Measurements from ENCODE around the gene GREB1.

The GREB1 gene

GRCh38 chr2:11598228-11598731 lies 64.4 kb downstream of the GREB1 start:
- H3K4me1 ChIP-seq (ENCODE audit: control insufficient read depth, insufficient read depth, low read length): no peaks in the 10 kb centered on the region
- H3K9ac ChIP-seq (ENCODE audit: low read length): no peak overlapping the region
- H3K4me3 ChIP-seq (ENCODE audit: low read depth, low read length): no peak overlapping the region
- H3K9me3 ChIP-seq (ENCODE audit: control insufficient read depth, insufficient read depth, low read depth, low read length): no peaks in the 10 kb centered on the region
- H3K27ac ChIP-seq (ENCODE audit: low read depth, low read length): no peak overlapping the region
- H3K36me3 ChIP-seq (ENCODE audit: control insufficient read depth, insufficient read depth, low read length): peaks cover 69% of the 10 kb centered on the region
- H3K27me3 ChIP-seq (ENCODE audit: control insufficient read depth, insufficient read depth, low read length): no peaks in the 10 kb centered on the region

GRCh38 chr2:11602563-11603204 lies 68.8 kb downstream of the GREB1 start:
- Histone ChIP-seq H3K4me3 (ENCODE audit: low read depth, low read length) (no peak overlapping the region), H3K27ac (ENCODE audit: low read depth, low read length) (no peak overlapping the region), H3K36me3 (ENCODE audit: control insufficient read depth, insufficient read depth, low read length) (peaks cover 69% of the 10 kb centered on the region), H3K9me3 (ENCODE audit: control insufficient read depth, insufficient read depth, low read depth, low read length) (no peaks in the 10 kb centered on the region), H3K9ac (ENCODE audit: low read length) (no peak overlapping the region), H3K27me3 (ENCODE audit: control insufficient read depth, insufficient read depth, low read length) (no peaks in the 10 kb centered on the region), H3K4me1 (ENCODE audit: control insufficient read depth, insufficient read depth, low read length) (no peaks in the 10 kb centered on the region)

GRCh38 chr2:11610624-11611242 lies 76.9 kb downstream of the GREB1 start:
- no peak overlapping the region for H3K27ac ChIP-seq (ENCODE audit: low read depth, low read length)
- H3K36me3 ChIP-seq (ENCODE audit: control insufficient read depth, insufficient read depth, low read length): peaks cover 61% of the 10 kb centered on the region
- no peaks in the 10 kb centered on the region for H3K4me1 ChIP-seq (ENCODE audit: control insufficient read depth, insufficient read depth, low read length)
- no peak overlapping the region for H3K4me3 ChIP-seq (ENCODE audit: low read depth, low read length)
- H3K9ac ChIP-seq (ENCODE audit: low read length): no peak overlapping the region
- no peaks in the 10 kb centered on the region for H3K9me3 ChIP-seq (ENCODE audit: control insufficient read depth, insufficient read depth, low read depth, low read length)
- no peaks in the 10 kb centered on the region for H3K27me3 ChIP-seq (ENCODE audit: control insufficient read depth, insufficient read depth, low read length)

GRCh38 chr2:11611251-11611650 lies 77.4 kb downstream of the GREB1 start:
- H3K27me3 ChIP-seq (ENCODE audit: control insufficient read depth, insufficient read depth, low read length): no peaks in the 10 kb centered on the region
- H3K4me1 ChIP-seq (ENCODE audit: control insufficient read depth, insufficient read depth, low read length): no peaks in the 10 kb centered on the region
- H3K9me3 ChIP-seq (ENCODE audit: control insufficient read depth, insufficient read depth, low read depth, low read length): no peaks in the 10 kb centered on the region
- H3K9ac ChIP-seq (ENCODE audit: low read length): no peak overlapping the region
- H3K4me3 ChIP-seq (ENCODE audit: low read depth, low read length): no peak overlapping the region
- H3K27ac ChIP-seq (ENCODE audit: low read depth, low read length): no peak overlapping the region
- H3K36me3 ChIP-seq (ENCODE audit: control insufficient read depth, insufficient read depth, low read length): peaks cover 64% of the 10 kb centered on the region

- Histone ChIP-seq H3K36me3 (ENCODE audit: control insufficient read depth, insufficient read depth, low read length) (peaks cover 77% of the 10 kb centered on the region), H3K9me3 (ENCODE audit: control insufficient read depth, insufficient read depth, low read depth, low read length) (no peaks in the 10 kb centered on the region), H3K27ac (ENCODE audit: low read depth, low read length) (no peak overlapping the region)
These were observed 78.8 kb downstream of the GREB1 start for GRCh38 chr2:11612553-11613215.

GRCh38 chr2:11613297-11613696 lies 79.5 kb downstream of the GREB1 start:
- no peak overlapping the region for H3K27ac ChIP-seq (ENCODE audit: low read depth, low read length)
- no peaks in the 10 kb centered on the region for H3K27me3 ChIP-seq (ENCODE audit: control insufficient read depth, insufficient read depth, low read length)
- no peak overlapping the region for H3K4me3 ChIP-seq (ENCODE audit: low read depth, low read length)
- no peaks in the 10 kb centered on the region for H3K4me1 ChIP-seq (ENCODE audit: control insufficient read depth, insufficient read depth, low read length)
- H3K36me3 ChIP-seq (ENCODE audit: control insufficient read depth, insufficient read depth, low read length): peaks cover 82% of the 10 kb centered on the region
- H3K9ac ChIP-seq (ENCODE audit: low read length): no peak overlapping the region
- H3K9me3 ChIP-seq (ENCODE audit: control insufficient read depth, insufficient read depth, low read depth, low read length): no peaks in the 10 kb centered on the region

More at GRCh38 chr2:11612553-11613215, 78.8 kb downstream of the GREB1 start:
- Histone ChIP-seq H3K27me3 (ENCODE audit: control insufficient read depth, insufficient read depth, low read length) (no peaks in the 10 kb centered on the region), H3K4me3 (ENCODE audit: low read depth, low read length) (no peak overlapping the region), H3K9ac (ENCODE audit: low read length) (no peak overlapping the region), H3K4me1 (ENCODE audit: control insufficient read depth, insufficient read depth, low read length) (no peaks in the 10 kb centered on the region)

- Histone ChIP-seq H3K27me3 (ENCODE audit: control insufficient read depth, insufficient read depth, low read length) (no peaks in the 10 kb centered on the region), H3K9ac (ENCODE audit: low read length) (no peak overlapping the region), H3K4me3 (ENCODE audit: low read depth, low read length) (no peak overlapping the region), H3K36me3 (ENCODE audit: control insufficient read depth, insufficient read depth, low read length) (peaks cover 76% of the 10 kb centered on the region), H3K4me1 (ENCODE audit: control insufficient read depth, insufficient read depth, low read length) (no peaks in the 10 kb centered on the region), H3K27ac (ENCODE audit: low read depth, low read length) (no peak overlapping the region), H3K9me3 (ENCODE audit: control insufficient read depth, insufficient read depth, low read depth, low read length) (no peaks in the 10 kb centered on the region)
These were observed 81.4 kb downstream of the GREB1 start for GRCh38 chr2:11615209-11615608.

GRCh38 chr2:11616097-11616687 lies 82.3 kb downstream of the GREB1 start:
- peaks cover 73% of the 10 kb centered on the region for H3K36me3 ChIP-seq (ENCODE audit: control insufficient read depth, insufficient read depth, low read length)
- no peaks in the 10 kb centered on the region for H3K27me3 ChIP-seq (ENCODE audit: control insufficient read depth, insufficient read depth, low read length)
- no peak overlapping the region for H3K4me3 ChIP-seq (ENCODE audit: low read depth, low read length)
- H3K4me1 ChIP-seq (ENCODE audit: control insufficient read depth, insufficient read depth, low read length): no peaks in the 10 kb centered on the region
- H3K9ac ChIP-seq (ENCODE audit: low read length): no peak overlapping the region
- H3K9me3 ChIP-seq (ENCODE audit: control insufficient read depth, insufficient read depth, low read depth, low read length): no peaks in the 10 kb centered on the region
- no peak overlapping the region for H3K27ac ChIP-seq (ENCODE audit: low read depth, low read length)

GRCh38 chr2:11616851-11617415 lies 83.1 kb downstream of the GREB1 start:
- Histone ChIP-seq H3K27me3 (ENCODE audit: control insufficient read depth, insufficient read depth, low read length) (no peaks in the 10 kb centered on the region), H3K36me3 (ENCODE audit: control insufficient read depth, insufficient read depth, low read length) (peaks cover 74% of the 10 kb centered on the region), H3K4me3 (ENCODE audit: low read depth, low read length) (no peak overlapping the region), H3K4me1 (ENCODE audit: control insufficient read depth, insufficient read depth, low read length) (no peaks in the 10 kb centered on the region), H3K9me3 (ENCODE audit: control insufficient read depth, insufficient read depth, low read depth, low read length) (no peaks in the 10 kb centered on the region), H3K27ac (ENCODE audit: low read depth, low read length) (no peak overlapping the region), H3K9ac (ENCODE audit: low read length) (no peak overlapping the region)

GRCh38 chr2:11617527-11617926 lies 83.7 kb downstream of the GREB1 start:
- Histone ChIP-seq H3K9me3 (ENCODE audit: control insufficient read depth, insufficient read depth, low read depth, low read length) (no peaks in the 10 kb centered on the region), H3K4me3 (ENCODE audit: low read depth, low read length) (no peak overlapping the region), H3K4me1 (ENCODE audit: control insufficient read depth, insufficient read depth, low read length) (no peaks in the 10 kb centered on the region), H3K27ac (ENCODE audit: low read depth, low read length) (no peak overlapping the region), H3K36me3 (ENCODE audit: control insufficient read depth, insufficient read depth, low read length) (peaks cover 74% of the 10 kb centered on the region), H3K9ac (ENCODE audit: low read length) (no peak overlapping the region), H3K27me3 (ENCODE audit: control insufficient read depth, insufficient read depth, low read length) (no peaks in the 10 kb centered on the region)

Data from HUES6 (cell line).